Chondrocyte (in vitro differentiated cells): ENCODE measurements around the gene BICC1. TPM values are rescaled to one million over a fixed set of nuclear protein-coding genes. Genes with fewer than 3 reads are reported as not detected.

Experiments
- DNase-seq: peaks from one replicate; pipeline ENCODE4 v3.0.0; 2021; ENCODE audit warnings: mixed read lengths, low spot score
- H3K27ac Mint-ChIP-seq: one replicate; pipeline ENCODE4 v1.8.0; 2021; ENCODE audit warnings: mild to moderate bottlenecking, moderate library complexity, mixed read lengths; ENCODE audit not compliant: unreplicated experiment
- H3K27me3 Mint-ChIP-seq: 2 replicates; pipeline ENCODE4 v1.8.0; 2021; ENCODE audit warnings: low read depth, mixed read lengths
- H3K36me3 Mint-ChIP-seq: 2 replicates; pipeline ENCODE4 v1.8.0; 2021; ENCODE audit warnings: low read depth, mixed read lengths
- H3K4me1 Mint-ChIP-seq: 2 replicates; pipeline ENCODE4 v1.8.0; 2021; ENCODE audit warnings: low read depth, mild to moderate bottlenecking, mixed read lengths
- H3K4me3 Mint-ChIP-seq: one replicate; pipeline ENCODE4 v1.8.0; 2021; ENCODE audit warnings: mild to moderate bottlenecking, moderate library complexity, mixed read lengths; ENCODE audit not compliant: unreplicated experiment
- H3K9me3 Mint-ChIP-seq: 2 replicates; pipeline ENCODE4 v1.8.0; 2021; ENCODE audit warnings: low read depth, mixed read lengths
- CTCF ChIP-seq: fragments of 200-600 bp; sonication (generic); IDR thresholded peaks from 2 replicates; pipeline ENCODE4 v1.5.0; 2021; ENCODE audit warnings: antibody characterized with exemption, mild to moderate bottlenecking, moderate library complexity
- total RNA-seq: library from RNA; stranded (reverse); gene quantifications from 3 replicates; pipeline ENCODE4 v1.2.1, GENCODE V29; 2021

Gene BICC1
- total RNA-seq, 1 donor from 2014 or later = 32.4 TPM

GRCh38 chr10:58554316-58554715 is 41.6 kb downstream of the BICC1 start:
- Mint-ChIP-seq H3K4me3 (no peak overlapping the region), H3K27me3 (no peaks in the 10 kb centered on the region), H3K4me1 (peaks cover 41% of the 10 kb centered on the region), H3K36me3 (peaks cover 6% of the 10 kb centered on the region), H3K27ac (no peak overlapping the region), H3K9me3 (peaks cover 18% of the 10 kb centered on the region)
- no peak for DNase-seq
- TF ChIP-seq CTCF = no peak

GRCh38 chr10:58555170-58555929 is 42.7 kb downstream of the BICC1 start:
- Mint-ChIP-seq H3K4me1 (peaks cover 47% of the 10 kb centered on the region), H3K4me3 (no peak overlapping the region), H3K9me3 (peaks cover 28% of the 10 kb centered on the region), H3K27ac (peak overlapping the region; percentile 59), H3K27me3 (no peaks in the 10 kb centered on the region), H3K36me3 (peaks cover 6% of the 10 kb centered on the region)
- TF ChIP-seq CTCF = no peak
- DNase-seq = no peak

- no peak for TF ChIP-seq CTCF
- no peak overlapping the region for H3K27ac Mint-ChIP-seq
- H3K27me3 Mint-ChIP-seq = no peaks in the 10 kb centered on the region
- peaks cover 48% of the 10 kb centered on the region for H3K4me1 Mint-ChIP-seq
- peaks cover 32% of the 10 kb centered on the region for H3K9me3 Mint-ChIP-seq
- H3K36me3 Mint-ChIP-seq = peaks cover 6% of the 10 kb centered on the region
- H3K4me3 Mint-ChIP-seq = no peak overlapping the region
- DNase-seq = no peak
These were observed 43.2 kb downstream of the BICC1 start for GRCh38 chr10:58555930-58556311.

GRCh38 chr10:58556516-58557165 is 44.0 kb downstream of the BICC1 start:
- peaks cover 7% of the 10 kb centered on the region for H3K36me3 Mint-ChIP-seq
- no peaks in the 10 kb centered on the region for H3K27me3 Mint-ChIP-seq
- H3K27ac Mint-ChIP-seq = peak overlapping the region; percentile 22
- peaks cover 47% of the 10 kb centered on the region for H3K4me1 Mint-ChIP-seq
- TF ChIP-seq CTCF = no peak
- H3K9me3 Mint-ChIP-seq = peaks cover 37% of the 10 kb centered on the region
- no peak overlapping the region for H3K4me3 Mint-ChIP-seq
- DNase-seq = no peak

DNA sequence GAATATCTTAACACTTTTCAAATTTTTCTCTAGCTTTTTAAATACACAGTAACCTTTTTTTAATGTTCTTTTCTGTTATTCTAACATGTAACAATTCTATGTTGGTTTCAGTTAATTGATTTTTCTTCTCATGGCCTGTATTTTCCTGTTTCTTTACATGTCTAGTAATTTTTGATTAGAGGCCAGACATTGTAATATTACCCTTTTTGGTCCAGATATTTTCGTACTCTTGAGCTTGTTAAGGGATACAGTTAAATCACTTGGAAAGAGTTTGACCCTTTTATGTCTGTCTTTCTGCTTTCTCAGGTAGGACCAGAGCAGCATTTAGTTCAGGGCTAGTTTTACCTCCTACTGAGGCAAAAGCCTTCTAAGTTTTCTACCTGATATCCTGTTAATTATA is 45.0 kb downstream of the BICC1 start:
- Mint-ChIP-seq H3K36me3 (peaks cover 13% of the 10 kb centered on the region), H3K27ac (no peak overlapping the region), H3K4me1 (peaks cover 51% of the 10 kb centered on the region), H3K4me3 (no peak overlapping the region), H3K27me3 (no peaks in the 10 kb centered on the region), H3K9me3 (peaks cover 48% of the 10 kb centered on the region)
- no peak for TF ChIP-seq CTCF
- no peak for DNase-seq
